Measurements from ENCODE around the gene TCHP.

- no peak for TF ChIP-seq CTCF (IDR thresholded peaks at IDR 0.05; ENCODE audit: insufficient read depth, low read depth, low read length)
- TF ChIP-seq EZH2 (IDR thresholded peaks at IDR 0.05; ENCODE audit: insufficient read depth, low read length), result no peak
Observed at GRCh38 chr12:109949089-109949488, 49.0 kb downstream of the TCHP start.

Measured in astrocyte (in vitro differentiated cells and primary cell).